Transverse colon (tissue), 4 donors: ENCODE data around the gene TDRD7.

Experiments used
- CTCF ChIP-seq, 5 experiments: fragments of 200-600 bp in 3 of 5; fragments of 450-650 bp in 2 of 5; sonication (generic) in 3 of 5; IDR thresholded peaks; 1 replicate in 2 of 5; 2 replicates in 3 of 5; pipeline ENCODE4 v1.5.1; 2016 to 2017; ENCODE audit warnings: antibody characterized with exemption in 5 of 5, inconsistent platforms in 3 of 5, mild to moderate bottlenecking in 2 of 5, moderate library complexity in 1 of 5
- EP300 ChIP-seq: sonication (generic); formaldehyde crosslinking; IDR thresholded peaks from one replicate; pipeline ENCODE4 v1.6.1; 2017; ENCODE audit warnings: antibody characterized with exemption, low read depth
- POLR2AphosphoS5 ChIP-seq, 3 donors: sonication (generic); formaldehyde crosslinking; IDR thresholded peaks; one replicate each; pipeline ENCODE4 v1.6.1; 2016; ENCODE audit warnings: antibody characterized with exemption in 3 of 3

- TF ChIP-seq CTCF (IDR thresholded peaks at IDR 0.05) (no peak), EP300 (no peak), POLR2AphosphoS5 (IDR thresholded peaks at IDR 0.05) (no peak)
These were observed 33.3 kb downstream of the TDRD7 start for GRCh38 chr9:97445119-97445701.
